WTC11 (cell line): ENCODE data around the gene FXYD5. TPM values are rescaled to one million over a fixed set of nuclear protein-coding genes. Genes with fewer than 3 reads are reported as not detected.

Source experiments
- ATAC-seq: fragments of 200-7000 bp; cut with Tn5 transposase; 2 replicates; pipeline ENCODE4 v1.10.0; 2021; ENCODE audit warnings: mild to moderate bottlenecking, moderate library complexity
- CTCF ChIA-PET: fragments of 300-600 bp; sonication (Branson Sonifier 250); formaldehyde crosslinking; loops from one replicate; lab custom pipeline; 2021; ENCODE audit warnings: antibody characterized with exemption; lab: Charles Lee
- POLR2A ChIA-PET: fragments of 350-600 bp; sonication (Branson Sonifier 250); formaldehyde crosslinking; loops from one replicate; lab custom pipeline; 2021; ENCODE audit warnings: antibody characterized with exemption; lab: Charles Lee
- DNase-seq: peaks from one replicate; pipeline ENCODE4 v3.0.0; 2021; ENCODE audit warnings: low spot score
- H3K27ac Mint-ChIP-seq: 2 replicates; pipeline ENCODE4 v1.8.0; 2021; ENCODE audit warnings: mixed read lengths
- H3K27me3 Mint-ChIP-seq: 2 replicates; pipeline ENCODE4 v1.8.0; 2021; ENCODE audit warnings: low read depth, mild to moderate bottlenecking, moderate library complexity, mixed read lengths
- H3K36me3 Mint-ChIP-seq: 2 replicates; pipeline ENCODE4 v1.8.0; 2021; ENCODE audit warnings: mixed read lengths
- H3K4me1 Mint-ChIP-seq: 2 replicates; pipeline ENCODE4 v1.8.0; 2022; ENCODE audit warnings: mixed read lengths
- H3K4me3 Mint-ChIP-seq: 2 replicates; pipeline ENCODE4 v1.8.0; 2021; ENCODE audit warnings: mild to moderate bottlenecking, moderate library complexity, mixed read lengths
- H3K9me3 Mint-ChIP-seq: 2 replicates; pipeline ENCODE4 v1.8.0; 2021; ENCODE audit warnings: mixed read lengths
- ARID4B ChIP-seq: sonication (generic); formaldehyde crosslinking; IDR thresholded peaks from 2 replicates; pipeline ENCODE4 v1.8.0; 2023; ENCODE audit warnings: missing genetic modification reagents, mild to moderate bottlenecking, borderline replicate concordance
- CREB1 ChIP-seq: sonication (generic); formaldehyde crosslinking; IDR thresholded peaks from 2 replicates; pipeline ENCODE4 v1.8.0; 2023; ENCODE audit warnings: mild to moderate bottlenecking, missing genetic modification reagents
- ETV6 ChIP-seq: sonication (generic); formaldehyde crosslinking; IDR thresholded peaks from 2 replicates; pipeline ENCODE4 v1.8.1; 2022; ENCODE audit warnings: mild to moderate bottlenecking, missing genetic modification reagents
- FOXK1 ChIP-seq: sonication (generic); formaldehyde crosslinking; IDR thresholded peaks from 2 replicates; pipeline ENCODE4 v1.8.0; 2022; ENCODE audit warnings: mild to moderate bottlenecking, moderate library complexity, missing genetic modification reagents
- GABPB1 ChIP-seq: sonication (generic); formaldehyde crosslinking; IDR thresholded peaks from 2 replicates; pipeline ENCODE4 v1.8.1; 2023; ENCODE audit warnings: mild to moderate bottlenecking, missing genetic modification reagents
- JUN ChIP-seq: sonication (generic); formaldehyde crosslinking; IDR thresholded peaks from 2 replicates; pipeline ENCODE4 v1.8.0; 2023; ENCODE audit warnings: mild to moderate bottlenecking, missing genetic modification reagents
- MXD4 ChIP-seq: fragments of 250-450 bp; sonication (Bioruptor Pico); IDR thresholded peaks from 2 replicates; pipeline ENCODE4 v1.8.0; 2021; ENCODE audit warnings: mild to moderate bottlenecking, moderate library complexity, borderline replicate concordance
- NR2C2 ChIP-seq: sonication (generic); formaldehyde crosslinking; IDR thresholded peaks from 2 replicates; pipeline ENCODE4 v1.8.0; 2022; ENCODE audit warnings: mild to moderate bottlenecking, missing genetic modification reagents
- RORB ChIP-seq: fragments of 250-450 bp; sonication (Bioruptor Pico); IDR thresholded peaks from 2 replicates; pipeline ENCODE4 v1.9.0; 2021; ENCODE audit warnings: mild to moderate bottlenecking
- SMAD4 ChIP-seq: sonication (generic); formaldehyde crosslinking; IDR thresholded peaks from 2 replicates; pipeline ENCODE4 v1.8.0; 2022; ENCODE audit warnings: mild to moderate bottlenecking, missing genetic modification reagents
- USF1 ChIP-seq: sonication (generic); formaldehyde crosslinking; IDR thresholded peaks from 2 replicates; pipeline ENCODE4 v1.8.0; 2022; ENCODE audit warnings: mild to moderate bottlenecking, missing genetic modification reagents
- USF2 ChIP-seq: sonication (generic); formaldehyde crosslinking; IDR thresholded peaks from 2 replicates; pipeline ENCODE4 v1.8.1; 2023; ENCODE audit warnings: mild to moderate bottlenecking, missing genetic modification reagents, moderate library complexity
- ZBTB21 ChIP-seq: sonication (generic); formaldehyde crosslinking; IDR thresholded peaks from 2 replicates; pipeline ENCODE4 v1.8.1; 2023; ENCODE audit warnings: mild to moderate bottlenecking, missing genetic modification reagents, borderline replicate concordance
- ZNF219 ChIP-seq: sonication (generic); formaldehyde crosslinking; IDR thresholded peaks from 2 replicates; pipeline ENCODE4 v1.8.0; 2023; ENCODE audit warnings: missing genetic modification reagents, mild to moderate bottlenecking, borderline replicate concordance
- ZNF263 ChIP-seq: sonication (generic); formaldehyde crosslinking; IDR thresholded peaks from 2 replicates; pipeline ENCODE4 v1.8.1; 2022; ENCODE audit warnings: low read depth, mild to moderate bottlenecking, moderate library complexity, missing genetic modification reagents
- ZSCAN18 ChIP-seq: fragments of 250-450 bp; sonication (Bioruptor Pico); IDR thresholded peaks from 2 replicates; pipeline ENCODE4 v2.1.2; 2022; ENCODE audit warnings: mild to moderate bottlenecking, moderate library complexity
- total RNA-seq: library from RNA; stranded (reverse); gene quantifications from 3 replicates; pipeline ENCODE4 v1.2.3, GENCODE V29; 2021

FXYD5 gene
- total RNA-seq, 1 experiment from 2014 or later = 114 TPM

GRCh38 chr19:35213663-35214632, 59.4 kb downstream of the FXYD5 start:
- H3K36me3 Mint-ChIP-seq = peaks cover 6% of the 10 kb centered on the region; the same call in 1 of the 2 replicates
- POLR2A ChIA-PET = no interaction called here
- H3K4me1 Mint-ChIP-seq = peaks cover 14% of the 10 kb centered on the region
- H3K27me3 Mint-ChIP-seq = peaks cover 2% of the 10 kb centered on the region; the same call in 1 of the 2 replicates
- no peak for DNase-seq
- TF ChIP-seq ZNF263 (CRISPR knock-in tag) (no peak), ZSCAN18 (CRISPR knock-in tag) (no peak), ZBTB21 (no peak), CREB1 (no peak), ZNF219 (no peak), RORB (no peak), JUN (no peak), SMAD4 (CRISPR knock-in tag) (no peak), FOXK1 (no peak)
- TF ChIP-seq, all 79 proteins: peak for 0
- no peak for ATAC-seq
- Mint-ChIP-seq H3K27ac (no peak overlapping the region), H3K9me3 (peaks cover 18% of the 10 kb centered on the region), H3K4me3 (no peak overlapping the region)
- CTCF ChIA-PET = interaction anchor here (0.7 kb wide), 1 partner anchor 11 kb away, joined by 3 read pairs; no protein-coding TSS in a partner anchor

- Mint-ChIP-seq H3K9me3 (peaks cover 27% of the 10 kb centered on the region), H3K27me3 (peaks cover 5% of the 10 kb centered on the region; the same call in 1 of the 2 replicates), H3K4me3 (no peak overlapping the region), H3K27ac (no peak overlapping the region), H3K4me1 (peaks cover 14% of the 10 kb centered on the region), H3K36me3 (peaks cover 12% of the 10 kb centered on the region)
- no peak for ATAC-seq
- DNase-seq = no peak
- ChIA-PET CTCF (no interaction called here), POLR2A (no interaction called here)
- no peak for TF ChIP-seq SMAD4 (CRISPR knock-in tag)
Measured at GRCh38 chr19:35214766-35215422, 60.4 kb downstream of the FXYD5 start.

- Mint-ChIP-seq H3K9me3 (peaks cover 35% of the 10 kb centered on the region), H3K4me1 (peaks cover 17% of the 10 kb centered on the region), H3K4me3 (no peak overlapping the region), H3K27me3 (peaks cover 5% of the 10 kb centered on the region; the same call in 1 of the 2 replicates), H3K27ac (no peak overlapping the region), H3K36me3 (peaks cover 12% of the 10 kb centered on the region)
- ATAC-seq (no peak), DNase-seq (no peak)
- TF ChIP-seq GABPB1 (no peak), MXD4 (CRISPR knock-in tag) (no peak), NR2C2 (CRISPR knock-in tag) (no peak)
- ChIA-PET POLR2A (interaction anchor here (0.6 kb wide), 1 partner anchor 12 kb away, joined by 8 read pairs; the partner anchor contains the start of gene FAM187B), CTCF (interaction anchor here (0.5 to 2.4 kb wide), 5 partner anchors 53 to 149 kb away, joined by 3 to 13 read pairs (median 3); no protein-coding TSS in a partner anchor)
Measured at GRCh38 chr19:35216016-35216832, 61.7 kb downstream of the FXYD5 start.

- peaks cover 17% of the 10 kb centered on the region for H3K4me1 Mint-ChIP-seq
- POLR2A ChIA-PET = no interaction called here
- peaks cover 12% of the 10 kb centered on the region for H3K36me3 Mint-ChIP-seq
- ATAC-seq (peak; percentile 60), DNase-seq (peak; percentile 59)
- H3K27ac Mint-ChIP-seq = no peak overlapping the region
- H3K4me3 Mint-ChIP-seq = no peak overlapping the region
- H3K9me3 Mint-ChIP-seq = peaks cover 35% of the 10 kb centered on the region
- CTCF ChIA-PET = interaction anchor here (0.5 to 2.4 kb wide), 9 partner anchors 16 to 197 kb away, joined by 3 to 13 read pairs (median 3); partner anchors contain the start of gene FXYD7
- H3K27me3 Mint-ChIP-seq = peaks cover 5% of the 10 kb centered on the region; the same call in 1 of the 2 replicates
- no peak for TF ChIP-seq ETV6 (CRISPR knock-in tag)
- TF ChIP-seq ARID4B = no peak
- peak; percentile 75 for TF ChIP-seq USF2
- TF ChIP-seq USF1 = peak; percentile 67
Measured at GRCh38 chr19:35216833-35217648, 62.5 kb downstream of the FXYD5 start.
